Muscle of leg (tissue), 11 donors: ENCODE results near the gene UTP4. TPM values are rescaled to one million over a fixed set of nuclear protein-coding genes. Genes with fewer than 3 reads are reported as not detected.

Source experiments
- DNase-seq: peaks from one replicate; pipeline ENCODE4 v3.0.0; 2013
- H3K27ac ChIP-seq: one replicate; pipeline ENCODE4 v1.5.1; 2013; ENCODE audit warnings: mild to moderate bottlenecking, low read length, control low read depth
- H3K27me3 ChIP-seq: one replicate; pipeline ENCODE4 v1.6.1; 2013; ENCODE audit warnings: low read length; ENCODE audit not compliant: control insufficient read depth, insufficient read depth
- H3K36me3 ChIP-seq: one replicate; pipeline ENCODE4 v1.6.1; 2013; ENCODE audit warnings: low read length; ENCODE audit not compliant: control insufficient read depth, insufficient read depth
- H3K4me1 ChIP-seq: one replicate; pipeline ENCODE4 v1.6.1; 2013; ENCODE audit warnings: low read length; ENCODE audit not compliant: control insufficient read depth, insufficient read depth
- H3K4me3 ChIP-seq: one replicate; pipeline ENCODE4 v1.5.1; 2013; ENCODE audit warnings: low read length, control low read depth
- H3K9me3 ChIP-seq: replicated peaks from 2 replicates; pipeline ENCODE4 v1.6.1; 2013; ENCODE audit warnings: low read depth, low read length; ENCODE audit not compliant: control insufficient read depth
- WGBS: methylation state at CpG from one replicate; pipeline ENCODE4 v1.1.5; 2013; ENCODE audit warnings: missing lambda C conversion rate; ENCODE audit not compliant: insufficient coverage; 5-methylcytosine and 5-hydroxymethylcytosine counted together
- polyA plus RNA-seq, 8 donors: library from polyadenylated mRNA; unstranded; fragments of 120-200 nt; gene quantifications; one replicate each; pipeline versions ENCODE4 v1.2.1 to v1.2.3, GENCODE V29; 2013; ENCODE audit warnings: inconsistent platforms in 1 of 8, low replicate concordance in 1 of 8; ENCODE audit not compliant: insufficient read length in 8 of 8, insufficient read depth in 1 of 8
- total RNA-seq: library from RNA; stranded (reverse); fragments of 120-200 nt; gene quantifications from one replicate; pipeline ENCODE4 v1.2.4, GENCODE V29; 2013

Gene UTP4
- total and polyA plus RNA-seq, 9 donors: 16.9 to 41.0 (median 35.1) TPM

DNA sequence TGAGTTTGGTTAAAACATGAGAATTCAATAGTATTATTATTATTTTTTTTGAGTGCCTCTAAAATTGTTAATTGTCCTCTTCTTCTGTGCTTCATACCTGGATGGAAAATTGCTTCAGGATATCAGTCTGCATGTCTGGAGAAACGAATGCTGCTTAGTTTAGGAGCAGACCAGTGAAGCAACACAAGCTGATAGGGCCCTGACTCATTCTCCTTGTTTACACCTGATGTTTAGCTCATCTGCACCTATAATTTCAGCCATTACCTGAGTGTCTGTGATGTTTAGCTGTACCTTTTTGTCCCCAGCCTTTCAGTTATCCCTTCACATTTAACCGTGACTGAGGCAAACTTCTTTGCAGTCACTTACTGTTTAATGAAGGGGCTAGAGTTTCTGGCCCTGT, 69.3 kb downstream of the UTP4 start:
- no peak for DNase-seq
- H3K9me3 ChIP-seq: no peaks in the 10 kb centered on the region
- H3K36me3 ChIP-seq: no peaks in the 10 kb centered on the region
- no peak overlapping the region for H3K4me3 ChIP-seq
- WGBS: 50% methylated on average over 2 of the region's 2 CpGs
- H3K4me1 ChIP-seq: no peaks in the 10 kb centered on the region
- H3K27me3 ChIP-seq: no peaks in the 10 kb centered on the region
- H3K27ac ChIP-seq: no peak overlapping the region

- Histone ChIP-seq H3K27ac (no peak overlapping the region), H3K4me3 (no peak overlapping the region), H3K4me1 (no peaks in the 10 kb centered on the region), H3K27me3 (no peaks in the 10 kb centered on the region), H3K9me3 (no peaks in the 10 kb centered on the region), H3K36me3 (no peaks in the 10 kb centered on the region)
- no peak for DNase-seq
These were observed 71.7 kb downstream of the UTP4 start for GRCh38 chr16:69204172-69204571.

DNA sequence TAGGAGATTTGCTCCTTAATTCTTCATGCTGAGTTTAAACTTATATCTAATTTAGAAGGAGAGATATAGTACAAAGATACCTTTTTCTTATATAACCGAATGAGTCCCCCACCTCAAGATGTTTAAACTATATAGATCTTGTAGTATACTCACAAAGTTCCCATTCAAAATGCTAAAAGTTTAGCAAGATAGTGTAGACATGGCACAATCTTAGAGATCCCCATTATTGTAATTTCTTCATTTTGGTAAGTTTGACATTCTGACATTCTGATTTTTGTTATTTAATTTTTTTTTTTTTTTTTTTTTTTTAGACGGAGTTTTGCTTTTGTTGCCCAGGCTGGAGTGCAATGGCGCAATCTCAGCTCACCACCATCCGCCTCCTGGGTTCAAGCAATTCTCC, 77.3 kb downstream of the UTP4 start:
- Histone ChIP-seq H3K4me3 (no peak overlapping the region), H3K27me3 (no peaks in the 10 kb centered on the region), H3K27ac (no peak overlapping the region), H3K4me1 (no peaks in the 10 kb centered on the region), H3K9me3 (no peaks in the 10 kb centered on the region), H3K36me3 (no peaks in the 10 kb centered on the region)
- DNase-seq: no peak
- no CpG with 5 or more reads among the region's 4 CpGs for WGBS

GRCh38 chr16:69217433-69217832, 85.0 kb downstream of the UTP4 start:
- no peak for DNase-seq
- WGBS: no CpG with 5 or more reads among the region's 1 CpG
- H3K27ac ChIP-seq: no peak overlapping the region

More at GRCh38 chr16:69217433-69217832, 85.0 kb downstream of the UTP4 start:
- no peaks in the 10 kb centered on the region for H3K27me3 ChIP-seq
- H3K4me3 ChIP-seq: no peak overlapping the region
- no peaks in the 10 kb centered on the region for H3K9me3 ChIP-seq
- no peaks in the 10 kb centered on the region for H3K4me1 ChIP-seq
- H3K36me3 ChIP-seq: no peaks in the 10 kb centered on the region

Other genes with a start within 250 kb of the UTP4 start
- gene HAS3, start 27.0 kb upstream of the UTP4 start, total RNA-seq: 0.58 TPM
- 1 to 10 TPM; 1.3 to 6.6 (median 2.1) TPM for gene HAS3, start 27.0 kb upstream of the UTP4 start, polyA plus RNA-seq
- gene CHTF8, start 61 bp upstream of the UTP4 start, total RNA-seq: 27.1 TPM
- gene CHTF8, start 61 bp upstream of the UTP4 start, polyA plus RNA-seq: 10 to 100 TPM; 58.5 to 83.2 (median 67.6) TPM
- 21.2 TPM for gene SNTB2, start 54.5 kb downstream of the UTP4 start, total RNA-seq
- gene SNTB2, start 54.5 kb downstream of the UTP4 start, polyA plus RNA-seq: 10 to 100 TPM; 10.4 to 19.7 (median 13.6) TPM
- 17.9 TPM for gene VPS4A, start 178.7 kb downstream of the UTP4 start, total RNA-seq
- gene VPS4A, start 178.7 kb downstream of the UTP4 start, polyA plus RNA-seq: 10 to 100 TPM; 34.9 to 42.1 (median 36.8) TPM
- 6.5 TPM for gene PDF, start 197.9 kb downstream of the UTP4 start, total RNA-seq
- gene PDF, start 197.9 kb downstream of the UTP4 start, polyA plus RNA-seq: 1 to 10 TPM; 5.9 to 8.1 (median 6.4) TPM
- gene COG8, start 206.9 kb downstream of the UTP4 start, total RNA-seq: 27.1 TPM
- gene COG8, start 206.9 kb downstream of the UTP4 start, polyA plus RNA-seq: 10 to 100 TPM; 19.2 to 25.3 (median 22.0) TPM
- 14.5 TPM for gene NIP7, start 207.1 kb downstream of the UTP4 start, total RNA-seq
- 10 to 100 TPM; 17.0 to 27.0 (median 24.3) TPM for gene NIP7, start 207.1 kb downstream of the UTP4 start, polyA plus RNA-seq
- gene TMED6, start 219.1 kb downstream of the UTP4 start, total RNA-seq: 0.22 TPM
- gene TMED6, start 219.1 kb downstream of the UTP4 start, polyA plus RNA-seq: 1 to 10 TPM; 1.0 to 1.7 (median 1.2) TPM